ENCODE measurements around the gene PARP14.
"Not testable (repeated sequence)": the region's sequence is repeated elsewhere in the genome, so short reads cannot be mapped to it uniquely, and the experiment has no call there.

The PARP14 gene

DNA sequence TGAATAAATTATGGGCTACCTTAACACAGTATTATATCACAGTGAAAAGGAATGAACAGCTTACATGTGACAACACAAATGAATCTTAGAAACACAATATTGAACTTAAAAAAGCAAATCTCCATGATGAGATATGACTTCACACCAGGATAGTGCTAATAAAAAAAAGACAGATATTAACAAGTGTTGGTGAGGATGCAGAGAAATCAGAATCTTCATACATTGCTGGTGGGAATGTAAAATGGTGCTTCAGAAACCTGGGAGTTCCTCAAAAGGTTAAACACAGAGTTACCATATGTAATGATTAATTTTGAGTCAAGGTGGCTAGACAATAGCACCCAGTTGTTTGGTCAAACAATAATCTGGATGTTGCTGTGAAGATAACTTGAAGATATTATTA, 61.6 kb downstream of the PARP14 start:
- Histone ChIP-seq H3K9me3 (ENCODE audit: control insufficient read depth, insufficient read depth, low read depth, low read length) (no peaks in the 10 kb centered on the region), H3K4me1 (ENCODE audit: control insufficient read depth, insufficient read depth, low read length) (no peaks in the 10 kb centered on the region), H3K36me3 (ENCODE audit: control insufficient read depth in 2 of 2, insufficient read depth in 1 of 2, low read length in 2 of 2) (peaks cover 0 to 13% of the 10 kb centered on the region in 2 experiments; a peak in 1 of 3 replicates), H3K27ac (ENCODE audit: extremely low read depth, low read depth, low read length) (no peak overlapping the region), H3K4me3 (ENCODE audit: low read depth, low read length) (no peak overlapping the region)
- ChIA-PET POLR2A (no interaction called here), CTCF (no interaction called here)
- TF ChIP-seq, protein P1, sequence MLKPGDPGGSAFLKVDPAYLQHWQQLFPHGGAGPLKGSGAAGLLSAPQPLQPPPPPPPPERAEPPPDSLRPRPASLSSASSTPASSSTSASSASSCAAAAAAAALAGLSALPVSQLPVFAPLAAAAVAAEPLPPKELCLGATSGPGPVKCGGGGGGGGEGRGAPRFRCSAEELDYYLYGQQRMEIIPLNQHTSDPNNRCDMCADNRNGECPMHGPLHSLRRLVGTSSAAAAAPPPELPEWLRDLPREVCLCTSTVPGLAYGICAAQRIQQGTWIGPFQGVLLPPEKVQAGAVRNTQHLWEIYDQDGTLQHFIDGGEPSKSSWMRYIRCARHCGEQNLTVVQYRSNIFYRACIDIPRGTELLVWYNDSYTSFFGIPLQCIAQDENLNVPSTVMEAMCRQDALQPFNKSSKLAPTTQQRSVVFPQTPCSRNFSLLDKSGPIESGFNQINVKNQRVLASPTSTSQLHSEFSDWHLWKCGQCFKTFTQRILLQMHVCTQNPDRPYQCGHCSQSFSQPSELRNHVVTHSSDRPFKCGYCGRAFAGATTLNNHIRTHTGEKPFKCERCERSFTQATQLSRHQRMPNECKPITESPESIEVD (tag by site-specific recombination; IDR thresholded peaks at IDR 0.05), result no peak
- TF ChIP-seq ZNF184 (tag by site-specific recombination; IDR thresholded peaks at IDR 0.05), result peak; percentile 94

DNA sequence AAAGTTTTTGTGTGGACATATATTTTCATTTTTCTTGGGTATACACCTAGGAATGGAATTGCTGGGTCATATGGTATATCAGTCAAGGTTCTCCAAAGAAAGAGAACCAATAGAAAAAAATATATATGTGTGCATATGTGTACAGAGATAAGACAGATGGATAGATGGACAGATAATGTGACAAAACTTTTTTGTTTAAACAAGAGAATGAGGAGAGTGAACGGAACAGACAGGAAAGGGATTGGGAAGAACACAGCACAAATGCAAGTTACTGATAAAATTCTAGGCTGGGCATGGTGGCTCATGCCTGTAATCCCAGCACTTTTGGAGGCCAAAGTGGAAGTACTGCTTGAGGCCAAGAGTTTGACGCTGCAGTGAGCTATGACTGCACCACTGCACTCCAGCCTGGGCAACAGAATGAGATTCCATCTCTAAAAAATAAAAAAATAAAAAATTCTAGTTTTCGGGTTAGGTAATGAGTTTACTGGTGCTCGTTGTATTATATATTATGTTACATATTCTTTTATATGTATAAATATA, 63.0 kb downstream of the PARP14 start:
- Histone ChIP-seq H3K27ac (ENCODE audit: extremely low read depth, low read depth, low read length) (no peak overlapping the region), H3K4me3 (ENCODE audit: low read depth, low read length) (no peak overlapping the region), H3K4me1 (ENCODE audit: control insufficient read depth, insufficient read depth, low read length) (no peaks in the 10 kb centered on the region), H3K9me3 (ENCODE audit: control insufficient read depth, insufficient read depth, low read depth, low read length) (no peaks in the 10 kb centered on the region), H3K36me3 (ENCODE audit: control insufficient read depth in 2 of 2, insufficient read depth in 1 of 2, low read length in 2 of 2) (peaks cover 0 to 16% of the 10 kb centered on the region in 2 experiments; a peak in 1 of 3 replicates)
- ChIA-PET POLR2A (no interaction called here), CTCF (interaction anchor here (0.8 to 1.5 kb wide), 4 partner anchors 12 to 290 kb away, joined by 3 to 6 read pairs (median 4); no protein-coding TSS in a partner anchor)
- TF ChIP-seq ZNF558 (tag by site-specific recombination; IDR thresholded peaks at IDR 0.05) (no peak), ZNF654 (tag by site-specific recombination; IDR thresholded peaks at IDR 0.05; ENCODE audit: low read depth) (no peak), ZNF777 (tag by site-specific recombination; IDR thresholded peaks at IDR 0.05; ENCODE audit: borderline replicate concordance) (no peak)
- TF ChIP-seq, protein P2, sequence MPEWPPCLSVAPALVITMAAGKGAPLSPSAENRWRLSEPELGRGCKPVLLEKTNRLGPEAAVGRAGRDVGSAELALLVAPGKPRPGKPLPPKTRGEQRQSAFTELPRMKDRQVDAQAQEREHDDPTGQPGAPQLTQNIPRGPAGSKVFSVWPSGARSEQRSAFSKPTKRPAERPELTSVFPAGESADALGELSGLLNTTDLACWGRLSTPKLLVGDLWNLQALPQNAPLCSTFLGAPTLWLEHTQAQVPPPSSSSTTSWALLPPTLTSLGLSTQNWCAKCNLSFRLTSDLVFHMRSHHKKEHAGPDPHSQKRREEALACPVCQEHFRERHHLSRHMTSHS (tag by site-specific recombination; IDR thresholded peaks at IDR 0.05), result no peak

DNA sequence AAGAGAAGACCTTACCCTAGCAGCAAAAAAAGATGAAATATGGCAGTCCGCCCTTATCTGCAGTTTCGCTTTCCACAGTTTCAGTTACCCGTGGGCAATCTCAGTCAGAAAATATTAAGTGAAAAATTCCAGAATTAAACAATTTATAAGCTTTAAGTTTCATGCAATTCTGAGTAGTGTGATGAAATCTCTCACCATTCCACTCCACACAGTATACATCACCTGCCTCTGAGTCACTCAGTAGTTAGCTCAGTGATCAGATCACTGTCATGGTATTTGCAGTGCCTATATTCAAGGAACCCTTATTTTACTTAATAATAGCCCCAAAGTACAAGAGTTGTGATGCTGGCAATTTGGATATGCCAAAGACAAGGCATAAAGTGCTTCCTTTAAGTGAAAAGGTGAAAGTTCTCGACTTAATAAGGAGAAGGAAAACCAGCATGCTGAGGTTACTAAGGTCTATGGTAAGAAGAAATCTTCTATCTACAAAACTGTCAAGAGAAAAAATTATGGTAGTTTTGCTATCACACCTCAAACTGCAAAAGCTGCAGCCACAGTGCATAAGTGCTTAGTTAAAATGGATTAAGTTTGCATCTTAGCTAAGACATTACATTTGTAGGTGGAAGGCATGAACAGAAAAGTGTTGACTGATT, 64.9 kb downstream of the PARP14 start:
- ChIA-PET CTCF (interaction anchor here (1.2 kb wide), 1 partner anchor 10 kb away, joined by 4 read pairs; no protein-coding TSS in a partner anchor), POLR2A (no interaction called here)
- Histone ChIP-seq H3K9me3 (ENCODE audit: control insufficient read depth, insufficient read depth, low read depth, low read length) (no peaks in the 10 kb centered on the region), H3K36me3 (ENCODE audit: control insufficient read depth in 2 of 2, insufficient read depth in 1 of 2, low read length in 2 of 2) (peaks cover 0 to 7% of the 10 kb centered on the region in 2 experiments; a peak in 1 of 3 replicates), H3K27ac (ENCODE audit: extremely low read depth, low read depth, low read length) (no peak overlapping the region), H3K4me3 (ENCODE audit: low read depth, low read length) (no peak overlapping the region), H3K4me1 (ENCODE audit: control insufficient read depth, insufficient read depth, low read length) (no peaks in the 10 kb centered on the region)
- TF ChIP-seq, protein P3, sequence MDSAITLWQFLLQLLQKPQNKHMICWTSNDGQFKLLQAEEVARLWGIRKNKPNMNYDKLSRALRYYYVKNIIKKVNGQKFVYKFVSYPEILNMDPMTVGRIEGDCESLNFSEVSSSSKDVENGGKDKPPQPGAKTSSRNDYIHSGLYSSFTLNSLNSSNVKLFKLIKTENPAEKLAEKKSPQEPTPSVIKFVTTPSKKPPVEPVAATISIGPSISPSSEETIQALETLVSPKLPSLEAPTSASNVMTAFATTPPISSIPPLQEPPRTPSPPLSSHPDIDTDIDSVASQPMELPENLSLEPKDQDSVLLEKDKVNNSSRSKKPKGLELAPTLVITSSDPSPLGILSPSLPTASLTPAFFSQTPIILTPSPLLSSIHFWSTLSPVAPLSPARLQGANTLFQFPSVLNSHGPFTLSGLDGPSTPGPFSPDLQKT (IDR thresholded peaks at IDR 0.05; ENCODE audit: borderline replicate concordance, low read depth, low read length), result no peak
- TF ChIP-seq SP7 (tag by site-specific recombination; IDR thresholded peaks at IDR 0.05), result no peak
- no peak for TF ChIP-seq ZNF366 (tag by site-specific recombination; conservative IDR thresholded peaks at IDR 0.05)
- TF ChIP-seq, protein P4, sequence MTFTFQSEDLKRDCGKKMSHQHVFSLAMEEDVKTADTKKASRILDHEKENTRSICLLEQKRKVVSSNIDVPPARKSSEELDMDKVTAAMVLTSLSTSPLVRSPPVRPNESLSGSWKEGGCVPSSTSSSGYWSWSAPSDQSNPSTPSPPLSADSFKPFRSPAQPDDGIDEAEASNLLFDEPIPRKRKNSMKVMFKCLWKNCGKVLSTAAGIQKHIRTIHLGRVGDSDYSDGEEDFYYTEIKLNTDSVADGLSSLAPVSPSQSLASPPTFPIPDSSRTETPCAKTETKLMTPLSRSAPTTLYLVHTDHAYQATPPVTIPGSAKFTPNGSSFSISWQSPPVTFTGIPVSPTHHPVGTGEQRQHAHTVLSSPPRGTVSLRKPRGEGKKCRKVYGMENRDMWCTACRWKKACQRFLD (tag by site-specific recombination; IDR thresholded peaks at IDR 0.05), result no peak
- no peak for TF ChIP-seq ZNF664 (tag by site-specific recombination; IDR thresholded peaks at IDR 0.05)
- TF ChIP-seq ZNF473 (tag by site-specific recombination; IDR thresholded peaks at IDR 0.05), result no peak
- TF ChIP-seq ZNF830 (tag by site-specific recombination; IDR thresholded peaks at IDR 0.05; ENCODE audit: low read depth), result no peak
- TF ChIP-seq ZNF335 (tag by site-specific recombination; conservative IDR thresholded peaks at IDR 0.05), result no peak
- TF ChIP-seq ZNF214 (tag by site-specific recombination; IDR thresholded peaks at IDR 0.05; ENCODE audit: borderline replicate concordance), result no peak
- no peak for TF ChIP-seq OSR2 (tag by site-specific recombination; IDR thresholded peaks at IDR 0.05)
- TF ChIP-seq ZNF248 (tag by site-specific recombination; IDR thresholded peaks at IDR 0.05), result no peak
- no peak for TF ChIP-seq ZXDB (tag by site-specific recombination; IDR thresholded peaks at IDR 0.05)
- TF ChIP-seq, protein P5, sequence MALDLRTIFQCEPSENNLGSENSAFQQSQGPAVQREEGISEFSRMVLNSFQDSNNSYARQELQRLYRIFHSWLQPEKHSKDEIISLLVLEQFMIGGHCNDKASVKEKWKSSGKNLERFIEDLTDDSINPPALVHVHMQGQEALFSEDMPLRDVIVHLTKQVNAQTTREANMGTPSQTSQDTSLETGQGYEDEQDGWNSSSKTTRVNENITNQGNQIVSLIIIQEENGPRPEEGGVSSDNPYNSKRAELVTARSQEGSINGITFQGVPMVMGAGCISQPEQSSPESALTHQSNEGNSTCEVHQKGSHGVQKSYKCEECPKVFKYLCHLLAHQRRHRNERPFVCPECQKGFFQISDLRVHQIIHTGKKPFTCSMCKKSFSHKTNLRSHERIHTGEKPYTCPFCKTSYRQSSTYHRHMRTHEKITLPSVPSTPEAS (tag by site-specific recombination; IDR thresholded peaks at IDR 0.05), result no peak
- TF ChIP-seq, protein P6, sequence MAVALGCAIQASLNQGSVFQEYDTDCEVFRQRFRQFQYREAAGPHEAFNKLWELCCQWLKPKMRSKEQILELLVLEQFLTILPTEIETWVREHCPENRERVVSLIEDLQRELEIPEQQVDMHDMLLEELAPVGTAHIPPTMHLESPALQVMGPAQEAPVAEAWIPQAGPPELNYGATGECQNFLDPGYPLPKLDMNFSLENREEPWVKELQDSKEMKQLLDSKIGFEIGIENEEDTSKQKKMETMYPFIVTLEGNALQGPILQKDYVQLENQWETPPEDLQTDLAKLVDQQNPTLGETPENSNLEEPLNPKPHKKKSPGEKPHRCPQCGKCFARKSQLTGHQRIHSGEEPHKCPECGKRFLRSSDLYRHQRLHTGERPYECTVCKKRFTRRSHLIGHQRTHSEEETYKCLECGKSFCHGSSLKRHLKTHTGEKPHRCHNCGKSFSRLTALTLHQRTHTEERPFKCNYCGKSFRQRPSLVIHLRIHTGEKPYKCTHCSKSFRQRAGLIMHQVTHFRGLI (tag by site-specific recombination; IDR thresholded peaks at IDR 0.05), result no peak

DNA sequence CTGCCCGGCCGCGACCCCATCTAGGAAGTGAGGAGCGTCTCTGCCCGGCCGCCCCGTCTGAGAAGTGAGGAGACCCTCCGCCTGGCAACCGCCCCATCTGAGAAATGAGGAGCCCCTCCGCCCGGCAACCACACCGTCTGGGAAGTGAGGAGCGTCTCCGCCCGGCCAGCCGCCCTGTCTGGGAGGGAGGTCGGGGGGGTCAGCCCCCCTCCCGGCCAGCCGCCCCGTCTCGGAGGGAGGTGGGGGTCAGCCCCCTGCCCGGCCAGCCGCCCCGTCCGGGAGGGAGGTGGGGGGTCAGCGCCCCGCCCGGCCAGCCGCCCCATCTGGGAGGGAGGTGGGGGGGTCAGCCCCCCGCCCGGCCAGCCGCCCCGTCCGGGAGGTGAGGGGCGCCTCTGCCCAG, 66.7 kb downstream of the PARP14 start:
- H3K9me3 ChIP-seq (ENCODE audit: control insufficient read depth, insufficient read depth, low read depth, low read length); H3K4me3 ChIP-seq (ENCODE audit: low read depth, low read length); POLR2A ChIA-PET; H3K36me3 ChIP-seq (ENCODE audit: control insufficient read depth in 2 of 2, insufficient read depth in 1 of 2, low read length in 2 of 2); H3K27ac ChIP-seq (ENCODE audit: extremely low read depth, low read depth, low read length); H3K4me1 ChIP-seq (ENCODE audit: control insufficient read depth, insufficient read depth, low read length); CTCF ChIA-PET: not testable (repeated sequence)
